ENCODE results near the gene CCER1.

DNA sequence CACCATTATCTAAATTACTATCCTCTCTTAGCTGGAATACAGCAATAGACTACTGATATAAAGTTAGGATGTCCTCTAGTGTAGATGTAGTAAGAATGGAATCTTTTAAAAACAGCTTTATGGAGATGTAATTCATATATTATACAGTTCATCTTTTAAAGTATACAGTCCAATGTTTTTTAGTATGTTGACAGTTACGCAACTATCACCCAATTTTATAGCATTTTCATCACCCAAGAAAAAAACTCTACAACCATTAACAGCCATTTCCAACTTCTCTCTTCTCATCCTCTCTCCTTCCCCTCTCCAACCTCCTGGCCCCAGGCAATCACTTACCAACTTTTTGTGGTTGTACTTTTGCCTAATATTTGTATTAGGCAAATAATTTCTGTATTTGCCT is 27.2 kb upstream of the CCER1 start:
- TF ChIP-seq, protein P1, sequence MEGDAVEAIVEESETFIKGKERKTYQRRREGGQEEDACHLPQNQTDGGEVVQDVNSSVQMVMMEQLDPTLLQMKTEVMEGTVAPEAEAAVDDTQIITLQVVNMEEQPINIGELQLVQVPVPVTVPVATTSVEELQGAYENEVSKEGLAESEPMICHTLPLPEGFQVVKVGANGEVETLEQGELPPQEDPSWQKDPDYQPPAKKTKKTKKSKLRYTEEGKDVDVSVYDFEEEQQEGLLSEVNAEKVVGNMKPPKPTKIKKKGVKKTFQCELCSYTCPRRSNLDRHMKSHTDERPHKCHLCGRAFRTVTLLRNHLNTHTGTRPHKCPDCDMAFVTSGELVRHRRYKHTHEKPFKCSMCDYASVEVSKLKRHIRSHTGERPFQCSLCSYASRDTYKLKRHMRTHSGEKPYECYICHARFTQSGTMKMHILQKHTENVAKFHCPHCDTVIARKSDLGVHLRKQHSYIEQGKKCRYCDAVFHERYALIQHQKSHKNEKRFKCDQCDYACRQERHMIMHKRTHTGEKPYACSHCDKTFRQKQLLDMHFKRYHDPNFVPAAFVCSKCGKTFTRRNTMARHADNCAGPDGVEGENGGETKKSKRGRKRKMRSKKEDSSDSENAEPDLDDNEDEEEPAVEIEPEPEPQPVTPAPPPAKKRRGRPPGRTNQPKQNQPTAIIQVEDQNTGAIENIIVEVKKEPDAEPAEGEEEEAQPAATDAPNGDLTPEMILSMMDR (IDR thresholded peaks at IDR 0.05): no peak
- no peak for TF ChIP-seq POLR2A (IDR thresholded peaks at IDR 0.05)

All from Peyer's patch (tissue), 4 donors.